HG02678 (cell line): ENCODE data around the gene ANKS1B.
A peak's percentile ranks its signal among the peaks of the same experiment; 100 is the strongest.
"Not testable (repeated sequence)": the region's sequence is repeated elsewhere in the genome, so short reads cannot be mapped to it uniquely, and the experiment has no call there.

Experiments used
- ATAC-seq: cut with Tn5 transposase; IDR thresholded peaks from one replicate; pipeline ENCODE4 v1.9.1; 2021; ENCODE audit warnings: mild to moderate bottlenecking, moderate library complexity; ENCODE audit not compliant: unreplicated experiment

ANKS1B gene

DNA sequence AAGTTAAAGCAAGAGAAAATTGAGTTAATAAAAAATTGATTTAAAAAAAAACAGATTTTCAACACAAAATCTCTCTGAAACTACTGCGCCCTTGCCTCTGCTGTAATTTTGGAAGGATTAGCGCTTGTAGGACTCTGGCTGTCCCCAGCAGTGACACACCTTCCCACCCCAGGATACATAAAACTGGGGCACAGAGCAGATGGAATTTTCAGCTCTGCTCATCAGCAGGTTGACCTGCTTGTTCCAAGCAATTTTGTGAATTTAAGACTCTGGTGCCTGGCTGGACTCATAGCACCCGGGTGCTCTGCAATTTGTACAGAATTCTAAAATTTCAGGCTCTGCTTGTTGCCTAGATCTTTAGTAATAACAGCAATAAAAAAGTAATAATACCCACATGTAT lies 595.0 kb downstream of the ANKS1B start:
- ATAC-seq, result no peak

- ATAC-seq, result no peak
Observed at GRCh38 chr12:99388671-99389195, 596.0 kb downstream of the ANKS1B start.

GRCh38 chr12:99387661-99388060 lies 597.1 kb downstream of the ANKS1B start:
- no peak for ATAC-seq

GRCh38 chr12:99386907-99387306 lies 597.8 kb downstream of the ANKS1B start:
- ATAC-seq, result peak; percentile 55

DNA sequence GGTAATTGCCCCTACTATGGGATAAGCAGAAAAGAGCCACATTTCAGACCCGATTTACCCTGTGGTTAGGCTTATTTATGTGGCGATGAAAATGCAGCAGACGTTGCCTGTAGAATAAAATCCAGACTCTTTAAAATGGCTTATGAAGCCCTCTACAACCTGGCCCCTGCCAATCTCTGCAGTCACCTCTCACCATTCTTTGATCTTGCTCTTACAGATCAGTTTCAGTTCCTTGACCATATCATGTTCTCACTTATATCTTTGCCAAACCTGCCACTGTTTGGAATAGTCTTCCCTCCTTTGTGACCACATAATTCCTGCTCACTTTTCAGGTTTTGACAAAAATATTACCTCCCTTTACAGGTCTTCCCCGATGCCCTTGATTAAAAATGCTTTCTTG lies 601.5 kb downstream of the ANKS1B start:
- ATAC-seq, result peak; percentile 31

GRCh38 chr12:99381992-99382391 lies 602.7 kb downstream of the ANKS1B start:
- peak; percentile 81 for ATAC-seq

- no peak for ATAC-seq
Observed at GRCh38 chr12:99380701-99381100, 604.0 kb downstream of the ANKS1B start.

GRCh38 chr12:99374023-99374422 lies 610.7 kb downstream of the ANKS1B start:
- no peak for ATAC-seq

- no peak for ATAC-seq
Observed at GRCh38 chr12:99372257-99372920, 612.3 kb downstream of the ANKS1B start.

DNA sequence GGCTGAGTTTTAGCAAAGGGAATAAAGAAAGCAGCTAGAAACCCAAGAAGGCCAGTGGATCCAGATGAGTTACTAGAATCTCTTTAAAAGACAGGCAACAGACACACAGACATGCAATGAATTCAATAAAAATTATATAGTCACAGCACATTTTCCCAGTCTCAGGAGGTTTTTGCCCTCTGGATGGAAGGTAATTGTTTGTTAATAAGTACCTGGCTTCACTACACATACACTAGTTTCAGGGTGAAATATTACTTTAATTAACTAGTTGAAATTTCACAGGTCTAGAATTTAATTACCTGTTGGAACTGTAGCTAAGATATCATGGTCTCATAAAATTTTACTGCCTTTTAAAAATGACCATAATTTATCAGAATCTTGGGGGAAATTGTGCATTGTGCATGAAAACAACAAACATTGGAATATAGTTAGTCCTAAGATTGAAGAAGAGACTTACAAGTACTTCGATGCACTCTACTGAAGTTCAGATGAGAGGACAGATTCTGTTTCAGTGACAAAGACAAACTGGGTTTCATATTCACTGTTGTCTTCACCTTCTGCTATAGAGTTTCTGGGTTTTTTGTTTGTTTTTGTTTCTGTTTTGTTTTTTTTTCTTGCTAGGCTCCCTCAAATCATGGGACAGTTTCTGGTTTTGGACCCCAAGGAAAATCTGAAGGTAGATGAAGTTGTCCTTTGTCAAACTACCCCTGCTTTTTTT lies 614.2 kb downstream of the ANKS1B start:
- ATAC-seq, result no peak

DNA sequence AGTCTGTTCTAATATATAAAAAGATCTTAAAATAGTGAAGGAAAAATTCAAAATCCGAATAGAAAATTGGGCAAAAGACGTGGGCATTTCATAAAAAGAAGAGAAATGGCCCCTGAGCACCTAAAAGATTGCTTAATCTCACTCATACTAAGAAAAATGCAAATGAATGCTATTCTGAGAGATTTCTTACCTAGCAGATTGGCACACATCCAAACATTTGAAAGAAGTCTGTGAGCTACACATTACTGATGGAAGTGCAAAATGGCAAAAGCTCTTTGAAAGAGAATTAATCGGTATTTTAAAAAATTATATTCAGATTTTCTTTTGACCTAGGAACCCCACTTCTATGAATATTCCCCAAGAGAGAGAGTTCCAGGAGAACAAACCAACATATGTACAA lies 617.6 kb downstream of the ANKS1B start:
- ATAC-seq, result no peak

DNA sequence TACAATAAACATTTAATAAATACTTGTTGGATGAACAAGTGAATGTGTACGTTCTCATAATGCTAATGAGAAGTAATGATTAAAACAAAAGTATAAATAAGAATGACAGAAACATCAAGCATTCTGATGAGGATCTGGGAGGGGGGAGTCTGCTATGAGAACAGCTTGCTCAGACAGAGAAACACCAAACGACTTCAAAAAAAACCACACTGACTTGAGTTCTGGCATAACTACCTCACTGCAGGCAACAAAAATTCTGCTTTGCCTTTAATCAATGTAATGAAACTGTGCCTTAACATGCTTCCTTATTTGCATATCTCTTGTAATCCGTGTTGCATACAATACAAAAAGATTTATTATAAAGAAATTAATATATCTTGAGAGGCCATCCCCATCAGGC lies 632.5 kb downstream of the ANKS1B start:
- ATAC-seq, result no peak

DNA sequence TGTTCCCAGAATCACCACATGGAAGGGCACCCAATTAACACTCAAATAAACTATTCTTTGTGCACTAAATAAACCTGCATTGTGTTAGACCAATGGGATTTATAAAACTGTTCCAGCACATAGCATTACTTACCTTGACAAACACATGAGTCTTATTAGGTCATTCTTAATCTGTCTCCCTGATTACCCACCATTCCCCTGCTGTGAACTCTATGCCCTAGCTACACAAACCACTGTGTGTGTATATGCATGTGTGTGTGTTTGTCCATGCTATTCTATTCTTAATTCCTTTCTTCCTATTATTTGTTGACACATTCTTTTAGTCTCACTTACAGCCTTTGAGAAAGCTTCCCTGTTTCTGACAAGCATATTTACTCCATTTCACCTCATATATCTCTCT lies 640.8 kb downstream of the ANKS1B start:
- ATAC-seq, result no peak

- ATAC-seq, result no peak
Observed at GRCh38 chr12:99339663-99340062, 645.1 kb downstream of the ANKS1B start.

DNA sequence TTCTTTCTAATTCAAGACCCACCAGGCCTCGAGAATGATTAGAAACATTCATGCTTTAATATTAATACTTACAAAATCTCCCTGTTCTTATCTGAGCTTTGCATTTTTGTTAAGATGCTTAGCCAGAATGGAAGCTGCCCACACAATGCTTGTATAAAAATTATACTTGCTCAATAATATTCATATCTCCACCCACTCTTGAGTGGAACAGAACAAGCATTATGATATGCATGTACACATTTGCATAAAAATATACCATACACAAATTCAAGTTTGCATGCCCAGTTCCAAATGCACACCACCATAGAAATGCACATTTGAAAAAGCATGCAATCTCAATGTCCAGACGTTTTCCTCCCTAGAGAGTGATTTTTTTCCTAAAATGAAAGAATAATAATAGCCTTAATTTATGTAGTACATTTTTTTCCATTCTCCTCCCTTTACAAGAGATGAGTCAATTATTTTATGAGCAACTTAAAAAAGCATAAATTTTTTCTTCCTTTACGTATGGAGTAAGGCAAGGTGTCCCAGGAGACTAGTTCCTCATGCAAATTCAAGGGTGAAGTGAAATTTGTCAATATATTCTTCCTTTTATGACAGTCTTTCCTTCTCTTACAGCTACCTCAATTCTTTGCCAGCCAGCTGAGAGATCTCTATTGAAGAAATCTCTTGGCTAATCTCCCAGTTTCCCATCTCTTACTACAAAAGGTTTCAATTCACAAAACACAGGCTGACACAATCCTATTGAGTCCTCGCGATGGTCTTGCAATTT lies 650.3 kb downstream of the ANKS1B start:
- no peak for ATAC-seq

DNA sequence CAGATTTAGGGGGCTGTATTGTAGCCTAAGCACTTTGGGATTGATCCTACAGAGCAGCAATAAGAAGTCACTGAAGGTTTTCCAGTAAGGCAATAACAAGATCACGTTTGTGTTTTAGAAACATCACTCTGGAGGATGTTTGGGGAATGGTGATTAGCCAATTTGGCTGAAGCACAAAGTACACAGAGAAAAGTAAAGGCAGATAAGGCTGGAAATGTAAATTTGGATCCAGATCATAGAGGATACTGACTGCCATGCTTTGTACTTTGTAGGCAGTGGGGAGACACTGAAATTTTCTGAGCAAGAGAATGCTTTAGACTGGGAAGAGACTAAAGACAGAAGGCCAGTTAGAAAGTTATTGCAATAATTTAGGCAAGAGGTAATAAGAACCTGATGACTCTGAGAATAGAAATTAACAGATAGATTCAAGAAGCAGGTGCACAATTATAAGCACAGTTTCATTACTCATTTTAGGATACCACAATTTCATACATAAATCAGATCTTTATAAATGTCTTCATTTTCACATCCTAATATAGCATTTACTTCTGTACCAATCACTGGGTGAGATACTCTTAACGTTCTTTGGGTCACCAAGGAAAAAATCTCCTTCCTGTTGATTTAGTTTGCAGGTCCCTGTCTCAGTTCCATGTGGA lies 651.7 kb downstream of the ANKS1B start:
- ATAC-seq, result no peak

DNA sequence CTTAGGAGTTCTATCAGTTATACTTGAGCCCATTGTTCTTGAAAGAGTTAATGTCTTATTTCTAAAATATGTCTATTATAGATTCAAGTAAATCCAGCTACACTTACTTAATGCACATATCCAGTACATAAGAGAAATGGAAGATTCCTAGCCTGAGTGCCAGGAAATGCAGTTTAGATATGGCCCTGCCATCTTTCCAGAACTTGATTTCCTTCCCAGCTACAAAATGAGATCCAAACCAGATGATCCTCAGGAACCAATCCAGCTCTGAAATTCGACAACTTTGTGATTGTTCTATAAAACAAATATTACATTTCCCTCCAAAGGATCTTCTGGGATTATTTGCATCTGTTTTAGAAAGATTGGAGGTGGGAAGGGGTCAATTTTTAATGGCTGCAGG lies 654.5 kb downstream of the ANKS1B start:
- no peak for ATAC-seq

- ATAC-seq, result not testable (repeated sequence)
Observed at GRCh38 chr12:99321210-99321609, 663.5 kb downstream of the ANKS1B start.

DNA sequence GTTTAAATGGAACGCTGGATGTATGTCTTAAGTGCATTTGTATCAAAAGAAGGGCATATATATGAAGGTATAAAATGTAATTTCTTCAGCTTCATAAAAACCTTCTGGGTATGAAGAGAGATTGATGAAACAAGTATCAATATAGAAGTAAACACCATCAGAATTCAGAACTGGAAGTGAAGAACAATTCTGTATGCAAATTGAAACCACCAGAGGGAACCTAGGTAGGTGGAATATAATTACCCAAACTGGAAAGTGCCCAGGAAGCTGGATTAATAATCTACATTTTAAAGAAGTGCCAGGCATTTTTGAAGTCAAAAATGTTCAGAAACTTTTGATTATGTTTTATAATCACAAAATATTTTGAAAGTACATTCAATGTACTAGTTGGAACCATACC lies 673.4 kb downstream of the ANKS1B start:
- no peak for ATAC-seq

- ATAC-seq, result no peak
Observed at GRCh38 chr12:99309812-99310211, 674.9 kb downstream of the ANKS1B start.

DNA sequence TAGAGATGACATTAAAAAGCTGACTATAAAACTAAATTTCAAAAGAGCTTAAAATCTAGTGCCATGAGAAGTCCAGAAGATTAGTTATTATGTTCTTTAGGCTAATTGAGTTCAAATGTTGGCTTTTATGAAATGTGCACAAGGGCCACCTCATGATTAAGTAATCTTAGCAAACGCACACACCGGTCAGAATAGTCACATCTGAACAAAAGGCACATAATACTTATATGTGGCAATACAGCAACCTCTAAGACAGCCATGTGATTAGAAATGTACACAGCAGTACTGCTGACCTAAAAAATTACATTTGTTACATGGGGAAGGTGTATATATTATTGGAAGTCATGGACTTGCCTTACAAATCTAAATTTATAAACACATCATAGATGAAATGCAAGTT lies 681.9 kb downstream of the ANKS1B start:
- no peak for ATAC-seq
